Epithelial cell of proximal tubule (primary cell): ENCODE measurements around the gene CCT8. TPM values are rescaled to one million over a fixed set of nuclear protein-coding genes. Genes with fewer than 3 reads are reported as not detected.
A peak's percentile ranks its signal among the peaks of the same experiment; 100 is the strongest.
"Not testable (repeated sequence)": the region's sequence is repeated elsewhere in the genome, so short reads cannot be mapped to it uniquely, and the experiment has no call there.

Experiments
- DNase-seq: peaks from one replicate; pipeline ENCODE4 v3.0.0-alpha.2; 2011; ENCODE audit warnings: low read depth
- H3K4me3 ChIP-seq: 2 replicates; pipeline ENCODE4 v1.5.1; 2011; ENCODE audit warnings: low read depth, mild to moderate bottlenecking, low read length
- CTCF ChIP-seq: conservative IDR thresholded peaks from 2 replicates; pipeline ENCODE4 v1.5.1; 2012; ENCODE audit warnings: low read depth, mild to moderate bottlenecking, low read length
- total RNA-seq: library from RNA; depleted of rRNA; stranded (reverse); fragments of >200 nt; gene quantifications from 2 replicates; pipeline ENCODE4 v1.2.3, GENCODE V29; 2015

CCT8 gene
- total RNA-seq, 1 donor from 2014 or later, result 282 TPM

- TF ChIP-seq CTCF, result no peak
- no peak for DNase-seq
Observed at GRCh38 chr21:29018540-29018939, 54.9 kb downstream of the CCT8 start.

GRCh38 chr21:29017639-29018237 lies 55.7 kb downstream of the CCT8 start:
- no peak for DNase-seq
- no peak for TF ChIP-seq CTCF
- H3K4me3 ChIP-seq, result peak overlapping the region; percentile 75

More at GRCh38 chr21:29018540-29018939, 54.9 kb downstream of the CCT8 start:
- H3K4me3 ChIP-seq, result peak overlapping the region; percentile 75

- H3K4me3 ChIP-seq, DNase-seq: not testable (repeated sequence)
Observed at GRCh38 chr21:29011236-29011635, 62.2 kb downstream of the CCT8 start.

GRCh38 chr21:29008367-29008766 lies 65.1 kb downstream of the CCT8 start:
- TF ChIP-seq CTCF, result no peak
- DNase-seq, result no peak
- no peak overlapping the region for H3K4me3 ChIP-seq

- TF ChIP-seq CTCF, result no peak
- no peak overlapping the region for H3K4me3 ChIP-seq
- no peak for DNase-seq
Observed at GRCh38 chr21:29007810-29008209, 65.6 kb downstream of the CCT8 start.

GRCh38 chr21:29007135-29007534 lies 66.3 kb downstream of the CCT8 start:
- no peak for DNase-seq
- H3K4me3 ChIP-seq, result no peak overlapping the region
- TF ChIP-seq CTCF, result no peak

Other genes with a start within 250 kb of the CCT8 start
- 18.0 and 21.4 TPM in 2 replicates for gene LTN1, start 80.8 kb downstream of the CCT8 start, total RNA-seq
- gene RWDD2B, start 54.3 kb downstream of the CCT8 start, total RNA-seq, result 4.4 and 9.8 TPM in 2 replicates
- gene USP16, start 49.0 kb downstream of the CCT8 start, total RNA-seq, result 20.7 and 30.5 TPM in 2 replicates
- 0.92 and 4.6 TPM in 2 replicates for gene MAP3K7CL, start 57.0 kb upstream of the CCT8 start, total RNA-seq
- gene BACH1, start 225.3 kb upstream of the CCT8 start, total RNA-seq, result 16.4 and 24.9 TPM in 2 replicates